A673 (cell line): Measurements from ENCODE around the gene PRKG1. TPM values are rescaled to one million over a fixed set of nuclear protein-coding genes. Genes with fewer than 3 reads are reported as not detected.

ENCODE experiments used
- BruUV-seq: library from RNA; stranded (reverse); fragments of 400-500 nt; replicated peaks from 2 replicates; lab custom pipeline; 2021; lab: Mats Ljungman, UMichigan
- CTCF ChIA-PET: fragments of 300-600 bp; sonication (Branson Sonifier 250); formaldehyde crosslinking; loops from one replicate; lab custom pipeline; 2022; ENCODE audit warnings: antibody characterized with exemption; lab: Charles Lee
- POLR2A ChIA-PET: fragments of 300-600 bp; sonication (Branson Sonifier 250); formaldehyde crosslinking; loops from one replicate; lab custom pipeline; 2022; ENCODE audit warnings: antibody characterized with exemption; ENCODE audit not compliant: low non-redundant PET; lab: Charles Lee
- DNase-seq: peaks from one replicate; pipeline ENCODE4 v3.0.0-alpha.2; 2015; ENCODE audit warnings: low spot score
- H3K27ac ChIP-seq: fragments of 200-600 bp; sonication (generic); 2 replicates; pipeline ENCODE4 v1.5.1; 2016; ENCODE audit warnings: mixed run types, low read depth, mild to moderate bottlenecking, mixed read lengths, antibody characterized with exemption, low read length; ENCODE audit not compliant: poor library complexity, severe bottlenecking
- H3K27me3 ChIP-seq: fragments of 200-600 bp; sonication (generic); replicated peaks from 2 replicates; pipeline ENCODE4 v1.6.1; 2017; ENCODE audit warnings: mixed run types, low read depth, mild to moderate bottlenecking, mixed read lengths, antibody characterized with exemption, low read length; ENCODE audit not compliant: insufficient read depth, poor library complexity
- H3K36me3 ChIP-seq: fragments of 200-600 bp; sonication (generic); 2 replicates; pipeline ENCODE4 v1.6.1; 2016; ENCODE audit warnings: mixed run types, mild to moderate bottlenecking, mixed read lengths, antibody characterized with exemption, low read length; ENCODE audit not compliant: insufficient read depth, poor library complexity, severe bottlenecking
- H3K4me1 ChIP-seq: fragments of 200-600 bp; sonication (generic); 2 replicates; pipeline ENCODE4 v1.6.1; 2017; ENCODE audit warnings: mixed run types, mild to moderate bottlenecking, mixed read lengths, antibody characterized with exemption, low read length; ENCODE audit not compliant: insufficient read depth, poor library complexity, severe bottlenecking
- H3K4me3 ChIP-seq: fragments of 200-600 bp; sonication (generic); 2 replicates; pipeline ENCODE4 v1.5.1; 2016; ENCODE audit warnings: low read depth, mixed run types, mild to moderate bottlenecking, mixed read lengths, low read length; ENCODE audit not compliant: poor library complexity, severe bottlenecking
- H3K9me3 ChIP-seq: fragments of 200-600 bp; sonication (generic); 2 replicates; pipeline ENCODE4 v1.6.1; 2016; ENCODE audit warnings: mixed run types, low read depth, mild to moderate bottlenecking, mixed read lengths, antibody characterized with exemption, low read length; ENCODE audit not compliant: poor library complexity, severe bottlenecking
- EZH2 ChIP-seq: fragments of 200-600 bp; sonication (generic); IDR thresholded peaks from 2 replicates; pipeline ENCODE4 v1.6.1; 2017; ENCODE audit warnings: borderline replicate concordance, low read depth, mild to moderate bottlenecking, mixed read lengths, antibody characterized with exemption, low read length; ENCODE audit not compliant: poor library complexity, severe bottlenecking
- intact Hi-C: fragments of 100-400 bp; cut with micrococcal nuclease; formaldehyde crosslinking; loops from one replicate; pipeline ENCODE4 v1.10.0; 2022; ENCODE audit not compliant: unreplicated experiment
- total RNA-seq: library from RNA; stranded (reverse); gene quantifications from 2 replicates; pipeline ENCODE4 v1.2.3, GENCODE V29; 2021
- TF ChIP-seq, protein P1 (sequence below): fragments of 300-800, 200-600 bp; sonication (generic); conservative IDR thresholded peaks from 2 replicates; pipeline ENCODE4 v1.5.1; 2017; ENCODE audit warnings: low read depth, mild to moderate bottlenecking, antibody characterized with exemption, low read length, moderate library complexity, mixed read lengths

The PRKG1 gene
- total RNA-seq, 1 experiment from 2014 or later: 0.58 TPM

DNA sequence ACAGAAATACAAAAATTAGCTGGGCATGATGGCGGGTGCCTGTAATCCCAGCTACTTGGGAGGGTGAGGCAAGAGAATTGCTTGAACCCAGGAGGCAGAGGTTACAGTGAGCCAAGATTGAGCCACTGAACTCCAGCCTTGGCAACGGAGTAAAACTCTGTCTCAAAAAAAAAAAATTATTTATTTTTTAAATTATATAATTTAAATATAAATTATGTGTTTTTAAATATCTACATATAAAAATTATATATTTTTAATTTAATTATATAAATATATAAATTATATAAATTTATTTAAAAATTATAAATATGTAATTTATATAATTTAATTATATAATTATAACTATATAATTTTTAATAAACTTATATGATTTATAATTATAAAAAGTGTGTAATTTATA, 51.2 kb downstream of the PRKG1 start:
- Histone ChIP-seq H3K27ac (no peak overlapping the region), H3K4me3 (no peak overlapping the region), H3K4me1 (no peaks in the 10 kb centered on the region), H3K9me3 (no peaks in the 10 kb centered on the region), H3K27me3 (no peaks in the 10 kb centered on the region), H3K36me3 (no peaks in the 10 kb centered on the region)
- no TSS peak for BruUV-seq
- intact Hi-C loops: no loop called here
- DNase-seq: no peak
- no peak for TF ChIP-seq EZH2
- TF ChIP-seq, protein P1, sequence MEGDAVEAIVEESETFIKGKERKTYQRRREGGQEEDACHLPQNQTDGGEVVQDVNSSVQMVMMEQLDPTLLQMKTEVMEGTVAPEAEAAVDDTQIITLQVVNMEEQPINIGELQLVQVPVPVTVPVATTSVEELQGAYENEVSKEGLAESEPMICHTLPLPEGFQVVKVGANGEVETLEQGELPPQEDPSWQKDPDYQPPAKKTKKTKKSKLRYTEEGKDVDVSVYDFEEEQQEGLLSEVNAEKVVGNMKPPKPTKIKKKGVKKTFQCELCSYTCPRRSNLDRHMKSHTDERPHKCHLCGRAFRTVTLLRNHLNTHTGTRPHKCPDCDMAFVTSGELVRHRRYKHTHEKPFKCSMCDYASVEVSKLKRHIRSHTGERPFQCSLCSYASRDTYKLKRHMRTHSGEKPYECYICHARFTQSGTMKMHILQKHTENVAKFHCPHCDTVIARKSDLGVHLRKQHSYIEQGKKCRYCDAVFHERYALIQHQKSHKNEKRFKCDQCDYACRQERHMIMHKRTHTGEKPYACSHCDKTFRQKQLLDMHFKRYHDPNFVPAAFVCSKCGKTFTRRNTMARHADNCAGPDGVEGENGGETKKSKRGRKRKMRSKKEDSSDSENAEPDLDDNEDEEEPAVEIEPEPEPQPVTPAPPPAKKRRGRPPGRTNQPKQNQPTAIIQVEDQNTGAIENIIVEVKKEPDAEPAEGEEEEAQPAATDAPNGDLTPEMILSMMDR: no peak
- POLR2A ChIA-PET: no interaction called here
- CTCF ChIA-PET: no interaction called here

DNA sequence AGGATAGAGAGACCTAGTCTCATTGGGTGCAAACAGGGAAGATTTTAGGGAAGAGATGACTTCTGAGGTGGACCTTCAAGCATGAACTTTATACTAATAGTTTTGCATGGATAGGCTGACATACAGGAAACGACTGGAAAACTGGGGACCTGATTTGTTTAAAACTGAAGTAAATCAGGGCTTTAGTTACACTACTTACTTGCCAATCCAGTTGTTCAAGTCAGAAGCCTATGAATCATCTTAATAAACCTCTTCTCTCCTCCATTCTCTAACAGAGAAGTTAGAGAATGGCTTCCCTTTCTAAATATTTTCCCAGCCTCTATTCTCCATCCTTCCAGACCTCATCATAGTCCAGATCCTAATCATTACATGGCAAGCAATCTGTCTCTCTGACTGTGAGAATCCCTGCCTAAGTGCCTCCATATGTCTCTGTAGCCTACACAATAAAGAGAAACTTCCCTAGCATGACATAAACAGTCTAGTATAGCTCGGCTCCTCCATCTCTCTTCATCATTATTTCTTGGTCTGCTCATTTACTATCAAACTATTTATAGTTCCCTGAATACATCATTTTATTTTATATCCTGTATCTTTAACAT, 55.8 kb downstream of the PRKG1 start:
- no peak overlapping the region for H3K27ac ChIP-seq
- CTCF ChIA-PET: no interaction called here
- TF ChIP-seq, protein P1: no peak
- TF ChIP-seq EZH2: no peak

DNA sequence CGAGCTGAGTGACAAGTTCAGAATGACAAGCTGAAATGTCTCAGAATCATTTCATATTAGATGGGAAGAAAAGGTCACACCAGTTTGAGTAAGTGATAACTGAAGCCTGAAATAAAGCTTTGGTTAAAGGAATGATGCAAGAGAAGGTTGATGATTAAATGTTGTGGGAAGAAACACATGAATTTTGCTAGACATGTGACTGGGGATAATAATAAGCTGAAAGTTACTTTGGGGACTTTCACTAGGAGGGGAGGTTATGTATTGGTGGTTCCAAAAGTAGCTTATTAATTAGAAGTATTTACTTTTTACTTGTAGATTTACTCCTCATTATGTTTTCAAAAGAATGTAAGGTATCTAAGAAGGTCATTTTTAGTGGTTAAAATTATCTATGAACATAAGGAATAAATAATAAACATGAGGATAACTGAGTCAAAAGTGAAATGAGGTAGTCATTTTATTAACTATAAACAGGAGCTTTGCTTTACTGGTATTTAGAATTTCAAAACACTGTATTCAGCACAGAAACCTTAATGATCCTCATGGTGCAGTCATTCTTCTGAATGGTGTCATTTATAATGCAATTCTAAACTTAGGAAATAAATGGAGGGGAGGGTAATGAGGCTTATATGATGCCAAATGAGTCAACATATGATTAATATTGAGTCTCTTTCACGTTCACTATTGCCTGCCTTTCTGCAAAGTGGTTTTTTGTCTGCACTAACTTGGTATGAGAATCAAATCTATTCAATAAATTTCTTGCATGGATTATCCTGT, 63.7 kb downstream of the PRKG1 start:
- no TSS peak for BruUV-seq
- Histone ChIP-seq H3K4me3 (no peak overlapping the region), H3K27me3 (no peaks in the 10 kb centered on the region), H3K27ac (no peak overlapping the region), H3K36me3 (no peaks in the 10 kb centered on the region), H3K9me3 (no peaks in the 10 kb centered on the region), H3K4me1 (no peaks in the 10 kb centered on the region)
- ChIA-PET CTCF (no interaction called here), POLR2A (no interaction called here)
- TF ChIP-seq, protein P1: no peak
- no peak for TF ChIP-seq EZH2
- DNase-seq: no peak
- intact Hi-C loops: no loop called here

More for the DNA sequence above, 55.8 kb downstream of the PRKG1 start:
- Histone ChIP-seq H3K36me3 (no peaks in the 10 kb centered on the region), H3K9me3 (no peaks in the 10 kb centered on the region), H3K27me3 (no peaks in the 10 kb centered on the region), H3K4me1 (no peaks in the 10 kb centered on the region), H3K4me3 (no peak overlapping the region)
- POLR2A ChIA-PET: no interaction called here
- intact Hi-C loops: no loop called here
- no peak for DNase-seq
- no TSS peak for BruUV-seq
